OCI-LY7 (cell line): Measurements from ENCODE around the gene STPG3. TPM values are rescaled to one million over a fixed set of nuclear protein-coding genes. Genes with fewer than 3 reads are reported as not detected.

Source experiments
- BruUV-seq: library from RNA; stranded (reverse); fragments of 400-500 nt; replicated peaks from 2 replicates; lab custom pipeline; 2021; lab: Mats Ljungman, UMichigan
- CTCF ChIA-PET: fragments of 300-600 bp; sonication (Branson Sonifier 250); formaldehyde crosslinking; loops from one replicate; lab custom pipeline; 2022; ENCODE audit warnings: antibody characterized with exemption; ENCODE audit not compliant: unreplicated experiment; lab: Charles Lee
- POLR2A ChIA-PET: fragments of 300-600 bp; sonication (Branson Sonifier 250); formaldehyde crosslinking; loops from one replicate; lab custom pipeline; 2022; ENCODE audit warnings: antibody characterized with exemption; lab: Charles Lee
- DNase-seq: peaks from one replicate; pipeline ENCODE4 v3.0.0-alpha.2; 2015; ENCODE audit warnings: low spot score
- H2AFZ ChIP-seq: fragments of 200-600 bp; sonication (generic), shearing (Covaris generic); 2 replicates; pipeline ENCODE4 v1.6.1; 2014; ENCODE audit warnings: mild to moderate bottlenecking, antibody characterized with exemption, low read length, moderate library complexity
- H3K27ac ChIP-seq: fragments of 200-600 bp; sonication (generic); 2 replicates; pipeline ENCODE4 v1.5.1; 2014; ENCODE audit warnings: mixed run types, low read depth, mild to moderate bottlenecking, moderate library complexity, low read length, inconsistent platforms; ENCODE audit not compliant: poor library complexity, severe bottlenecking
- H3K36me3 ChIP-seq: fragments of 200-600 bp; sonication (generic); 2 replicates; pipeline ENCODE4 v1.6.1; 2014; ENCODE audit warnings: mild to moderate bottlenecking, antibody characterized with exemption, low read length, moderate library complexity, mixed read lengths; ENCODE audit not compliant: insufficient read depth
- H3K4me1 ChIP-seq: fragments of 200-600 bp; sonication (generic); 2 replicates; pipeline ENCODE4 v1.5.1; 2014; ENCODE audit warnings: mild to moderate bottlenecking, low read length; ENCODE audit not compliant: insufficient read depth, poor library complexity, severe bottlenecking
- H3K4me2 ChIP-seq: fragments of 200-600 bp; sonication (generic); 2 replicates; pipeline ENCODE4 v1.6.1; 2014; ENCODE audit warnings: mild to moderate bottlenecking, low read length
- H3K4me3 ChIP-seq: fragments of 200-600 bp; sonication (generic); 2 replicates; pipeline ENCODE4 v1.5.1; 2014; ENCODE audit warnings: mild to moderate bottlenecking, low read depth, low read length; ENCODE audit not compliant: poor library complexity, severe bottlenecking
- H3K79me2 ChIP-seq: fragments of 200-600 bp; sonication (generic); 2 replicates; pipeline ENCODE4 v1.6.1; 2016; ENCODE audit warnings: low read depth, mild to moderate bottlenecking, low read length, moderate library complexity, mixed read lengths; ENCODE audit not compliant: insufficient read depth
- H3K9me2 ChIP-seq: fragments of 200-600 bp; sonication (generic); 2 replicates; pipeline ENCODE4 v1.6.1; 2016; ENCODE audit warnings: mild to moderate bottlenecking, low read length, mixed read lengths; ENCODE audit not compliant: insufficient read depth
- H3K9me3 ChIP-seq: fragments of 200-600 bp; sonication (generic); 2 replicates; pipeline ENCODE4 v1.6.1; 2014; ENCODE audit warnings: mild to moderate bottlenecking, mixed run types, low read length, mixed read lengths
- H4K20me1 ChIP-seq: fragments of 200-600 bp; sonication (generic); 2 replicates; pipeline ENCODE4 v1.6.1; 2014; ENCODE audit warnings: mild to moderate bottlenecking, antibody characterized with exemption, low read length, moderate library complexity, mixed read lengths; ENCODE audit not compliant: insufficient read depth
- EZH2phosphoT487 ChIP-seq: fragments of 200-600 bp; sonication (generic); IDR thresholded peaks from 2 replicates; pipeline ENCODE4 v1.6.1; 2018; ENCODE audit warnings: low read depth, borderline replicate concordance, mild to moderate bottlenecking, mixed run types, antibody characterized with exemption, low read length, moderate library complexity, mixed read lengths
- intact Hi-C: fragments of 100-400 bp; cut with micrococcal nuclease; formaldehyde crosslinking; loops from one replicate; pipeline ENCODE4 v1.10.0; 2022; ENCODE audit not compliant: unreplicated experiment
- total RNA-seq, 2 experiments: library from RNA; depleted of rRNA in 1 of 2; stranded (reverse); fragments of >200 nt in 1 of 2; shearing (Covaris generic) in 1 of 2; gene quantifications; 2 replicates each; pipeline ENCODE4 v1.2.3, GENCODE V29; 2014 to 2022
- TF ChIP-seq, protein P1 (sequence below): fragments of 200-600 bp; sonication (generic); conservative IDR thresholded peaks from 2 replicates; pipeline ENCODE4 v1.5.1; 2014; ENCODE audit warnings: mild to moderate bottlenecking, antibody characterized with exemption, low read length, moderate library complexity, mixed read lengths

The STPG3 gene
- total RNA-seq, 2 experiments from 2014 or later: 0.73 to 2.7 TPM

DNA sequence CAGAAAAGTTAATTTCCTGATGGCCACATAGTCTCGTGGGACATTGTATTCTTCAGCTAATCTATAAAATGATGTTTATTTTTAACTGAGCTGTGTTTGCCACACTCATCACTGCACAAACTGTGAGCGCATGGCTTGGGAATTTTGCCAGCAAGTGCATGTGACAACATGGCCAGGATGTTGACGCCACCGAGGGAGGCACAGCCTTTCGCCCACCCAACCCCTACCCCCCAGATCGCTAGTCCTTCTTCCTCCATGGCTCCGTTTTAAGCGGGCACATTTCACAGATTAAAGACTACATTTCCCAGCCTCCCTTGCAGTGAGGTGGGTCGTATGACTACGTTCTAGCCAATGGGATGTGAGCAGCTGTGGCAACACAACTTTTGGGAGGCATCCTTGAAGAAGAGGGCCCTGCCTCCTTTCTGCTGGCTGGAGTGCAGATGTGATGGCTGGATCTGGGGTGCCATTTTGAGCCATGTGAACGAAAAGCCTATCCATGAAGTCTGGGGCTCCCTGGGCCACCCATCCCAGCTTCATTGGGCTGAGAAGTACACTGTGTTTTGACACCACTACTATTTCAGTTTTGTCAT is 43.1 kb downstream of the STPG3 start:
- Histone ChIP-seq H3K4me3 (no peak overlapping the region), H4K20me1 (no peaks in the 10 kb centered on the region), H3K4me2 (no peak overlapping the region), H2AFZ (no peak overlapping the region), H3K27ac (no peak overlapping the region), H3K36me3 (no peaks in the 10 kb centered on the region), H3K9me2 (no peaks in the 10 kb centered on the region), H3K9me3 (no peaks in the 10 kb centered on the region; the same call in 1 of the 2 replicates), H3K4me1 (peaks cover 22% of the 10 kb centered on the region), H3K79me2 (no peaks in the 10 kb centered on the region)
- intact Hi-C loops: no loop called here
- ChIA-PET CTCF (no interaction called here), POLR2A (no interaction called here)
- peak; percentile 67 for DNase-seq
- TF ChIP-seq, protein P1, sequence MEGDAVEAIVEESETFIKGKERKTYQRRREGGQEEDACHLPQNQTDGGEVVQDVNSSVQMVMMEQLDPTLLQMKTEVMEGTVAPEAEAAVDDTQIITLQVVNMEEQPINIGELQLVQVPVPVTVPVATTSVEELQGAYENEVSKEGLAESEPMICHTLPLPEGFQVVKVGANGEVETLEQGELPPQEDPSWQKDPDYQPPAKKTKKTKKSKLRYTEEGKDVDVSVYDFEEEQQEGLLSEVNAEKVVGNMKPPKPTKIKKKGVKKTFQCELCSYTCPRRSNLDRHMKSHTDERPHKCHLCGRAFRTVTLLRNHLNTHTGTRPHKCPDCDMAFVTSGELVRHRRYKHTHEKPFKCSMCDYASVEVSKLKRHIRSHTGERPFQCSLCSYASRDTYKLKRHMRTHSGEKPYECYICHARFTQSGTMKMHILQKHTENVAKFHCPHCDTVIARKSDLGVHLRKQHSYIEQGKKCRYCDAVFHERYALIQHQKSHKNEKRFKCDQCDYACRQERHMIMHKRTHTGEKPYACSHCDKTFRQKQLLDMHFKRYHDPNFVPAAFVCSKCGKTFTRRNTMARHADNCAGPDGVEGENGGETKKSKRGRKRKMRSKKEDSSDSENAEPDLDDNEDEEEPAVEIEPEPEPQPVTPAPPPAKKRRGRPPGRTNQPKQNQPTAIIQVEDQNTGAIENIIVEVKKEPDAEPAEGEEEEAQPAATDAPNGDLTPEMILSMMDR: peak; percentile 51; the same call in 1 of the 2 replicates
- no peak for TF ChIP-seq EZH2phosphoT487
- no TSS peak for BruUV-seq

DNA sequence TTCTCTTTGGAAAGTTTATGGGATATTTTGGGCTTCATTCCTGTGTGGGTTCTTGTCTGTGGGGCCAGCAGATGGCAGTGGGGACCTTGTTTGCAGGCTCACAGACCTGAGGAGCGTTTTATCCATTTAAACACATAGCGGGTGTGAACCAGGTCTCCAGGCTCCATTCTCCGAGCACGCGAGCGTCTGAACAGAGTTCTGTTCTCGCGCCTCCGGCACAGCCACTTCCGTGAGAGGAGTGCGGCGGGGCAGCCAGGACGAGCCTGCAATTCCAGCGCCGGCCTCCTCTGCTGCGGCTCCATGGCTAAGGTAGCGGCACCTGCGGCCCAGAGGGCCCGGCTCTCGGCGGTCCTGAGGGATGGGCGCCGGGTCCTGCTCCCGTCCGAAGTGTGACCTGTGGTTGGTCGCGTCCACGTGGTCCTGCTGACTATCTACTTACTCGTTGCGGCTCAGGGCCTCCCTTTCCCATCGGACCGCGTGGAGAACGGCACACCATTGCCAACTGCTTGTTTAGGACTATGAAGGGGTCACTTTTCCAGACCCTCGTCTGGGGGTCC is 43.7 kb downstream of the STPG3 start:
- POLR2A ChIA-PET: no interaction called here

More for the DNA sequence above, 43.7 kb downstream of the STPG3 start:
- no peak overlapping the region for H3K27ac ChIP-seq
- no TSS peak for BruUV-seq
- CTCF ChIA-PET: no interaction called here
- H2AFZ ChIP-seq: no peak overlapping the region
- no peaks in the 10 kb centered on the region for H3K79me2 ChIP-seq
- no peaks in the 10 kb centered on the region; the same call in 1 of the 2 replicates for H3K9me3 ChIP-seq
- no peaks in the 10 kb centered on the region for H4K20me1 ChIP-seq
- TF ChIP-seq, protein P1: no peak; the same call in 1 of the 2 replicates
- no peak for TF ChIP-seq EZH2phosphoT487
- peaks cover 25% of the 10 kb centered on the region for H3K4me1 ChIP-seq
- no peak for DNase-seq
- H3K36me3 ChIP-seq: no peaks in the 10 kb centered on the region
- intact Hi-C loops: no loop called here
- H3K4me3 ChIP-seq: no peak overlapping the region
- H3K4me2 ChIP-seq: peak overlapping the region; percentile 46; the same call in 1 of the 2 replicates
- no peaks in the 10 kb centered on the region for H3K9me2 ChIP-seq
